ENCODE measurements around the gene JAKMIP2.

DNA sequence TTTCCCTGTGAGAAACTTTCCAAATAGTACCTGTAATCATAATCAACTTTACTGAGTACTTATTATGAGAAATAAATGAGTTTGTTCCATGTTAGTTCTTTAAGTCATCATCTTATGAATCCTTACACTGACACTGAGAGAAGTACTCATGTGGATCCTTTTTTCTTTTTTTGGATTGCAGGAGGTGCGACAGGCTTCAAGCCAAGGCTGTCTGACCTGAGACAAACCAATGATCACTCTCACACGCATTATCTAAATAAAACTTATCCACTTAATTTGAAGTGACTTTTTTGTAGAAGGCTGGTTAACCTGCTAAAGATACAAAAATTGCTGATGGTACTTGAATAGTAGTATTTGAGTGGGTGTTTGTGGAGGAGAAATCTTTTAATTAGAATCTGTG lies 39.5 kb downstream of the JAKMIP2 start:
- TF ChIP-seq, protein P1, sequence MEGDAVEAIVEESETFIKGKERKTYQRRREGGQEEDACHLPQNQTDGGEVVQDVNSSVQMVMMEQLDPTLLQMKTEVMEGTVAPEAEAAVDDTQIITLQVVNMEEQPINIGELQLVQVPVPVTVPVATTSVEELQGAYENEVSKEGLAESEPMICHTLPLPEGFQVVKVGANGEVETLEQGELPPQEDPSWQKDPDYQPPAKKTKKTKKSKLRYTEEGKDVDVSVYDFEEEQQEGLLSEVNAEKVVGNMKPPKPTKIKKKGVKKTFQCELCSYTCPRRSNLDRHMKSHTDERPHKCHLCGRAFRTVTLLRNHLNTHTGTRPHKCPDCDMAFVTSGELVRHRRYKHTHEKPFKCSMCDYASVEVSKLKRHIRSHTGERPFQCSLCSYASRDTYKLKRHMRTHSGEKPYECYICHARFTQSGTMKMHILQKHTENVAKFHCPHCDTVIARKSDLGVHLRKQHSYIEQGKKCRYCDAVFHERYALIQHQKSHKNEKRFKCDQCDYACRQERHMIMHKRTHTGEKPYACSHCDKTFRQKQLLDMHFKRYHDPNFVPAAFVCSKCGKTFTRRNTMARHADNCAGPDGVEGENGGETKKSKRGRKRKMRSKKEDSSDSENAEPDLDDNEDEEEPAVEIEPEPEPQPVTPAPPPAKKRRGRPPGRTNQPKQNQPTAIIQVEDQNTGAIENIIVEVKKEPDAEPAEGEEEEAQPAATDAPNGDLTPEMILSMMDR (conservative IDR thresholded peaks at IDR 0.05): no peak
- no peak for TF ChIP-seq EZH2 (IDR thresholded peaks at IDR 0.05; ENCODE audit: low read depth)
